MV-4-11 (cell line): ENCODE results near the gene TATDN3.
"Not testable (repeated sequence)": the region's sequence is repeated elsewhere in the genome, so short reads cannot be mapped to it uniquely, and the experiment has no call there.

Experiments
- DNase-seq: peaks from one replicate; lab custom pipeline; 2025; lab: John Stamatoyannopoulos, UW

The TATDN3 gene

GRCh38 chr1:212775241-212775640 is 16.5 kb upstream of the TATDN3 start:
- DNase-seq: no peak

- peak; percentile 53 for DNase-seq
Measured at GRCh38 chr1:212777151-212777550, 14.5 kb upstream of the TATDN3 start.

- not testable (repeated sequence) for DNase-seq
Measured at GRCh38 chr1:212779086-212779485, 12.6 kb upstream of the TATDN3 start.

GRCh38 chr1:212780759-212781158 is 10.9 kb upstream of the TATDN3 start:
- DNase-seq: no peak

- no peak for DNase-seq
Measured at GRCh38 chr1:212781225-212781624, 10.5 kb upstream of the TATDN3 start.

GRCh38 chr1:212782422-212783154 is 9.1 kb upstream of the TATDN3 start:
- peak; percentile 88 for DNase-seq

- DNase-seq: no peak
Measured at GRCh38 chr1:212783976-212784375, 7.7 kb upstream of the TATDN3 start.

- no peak for DNase-seq
Measured at GRCh38 chr1:212785871-212786270, 5.8 kb upstream of the TATDN3 start.

- peak; percentile 65 for DNase-seq
Measured at GRCh38 chr1:212791261-212791675, 426 bp upstream of the TATDN3 start.

GRCh38 chr1:212792396-212792908 is 758 bp downstream of the TATDN3 start:
- no peak for DNase-seq

- peak; percentile 99 for DNase-seq
Measured at GRCh38 chr1:212794561-212795014, 2.9 kb downstream of the TATDN3 start.

- no peak for DNase-seq
Measured at GRCh38 chr1:212797681-212798080, 6.0 kb downstream of the TATDN3 start.

GRCh38 chr1:212805767-212806166 is 14.1 kb downstream of the TATDN3 start:
- DNase-seq: no peak

- DNase-seq: peak; percentile 21
Measured at GRCh38 chr1:212814537-212815334, 23.0 kb downstream of the TATDN3 start.

- no peak for DNase-seq
Measured at GRCh38 chr1:212816567-212817278, 25.0 kb downstream of the TATDN3 start.

GRCh38 chr1:212819726-212820125 is 28.0 kb downstream of the TATDN3 start:
- DNase-seq: no peak

GRCh38 chr1:212820969-212821368 is 29.3 kb downstream of the TATDN3 start:
- DNase-seq: no peak

- no peak for DNase-seq
Measured at GRCh38 chr1:212822956-212823355, 31.3 kb downstream of the TATDN3 start.

GRCh38 chr1:212824201-212824600 is 32.5 kb downstream of the TATDN3 start:
- DNase-seq: no peak

GRCh38 chr1:212825798-212826452 is 34.2 kb downstream of the TATDN3 start:
- DNase-seq: no peak

GRCh38 chr1:212827171-212827776 is 35.6 kb downstream of the TATDN3 start:
- DNase-seq: no peak
